ENCODE data around the gene DIABLO.

DNA sequence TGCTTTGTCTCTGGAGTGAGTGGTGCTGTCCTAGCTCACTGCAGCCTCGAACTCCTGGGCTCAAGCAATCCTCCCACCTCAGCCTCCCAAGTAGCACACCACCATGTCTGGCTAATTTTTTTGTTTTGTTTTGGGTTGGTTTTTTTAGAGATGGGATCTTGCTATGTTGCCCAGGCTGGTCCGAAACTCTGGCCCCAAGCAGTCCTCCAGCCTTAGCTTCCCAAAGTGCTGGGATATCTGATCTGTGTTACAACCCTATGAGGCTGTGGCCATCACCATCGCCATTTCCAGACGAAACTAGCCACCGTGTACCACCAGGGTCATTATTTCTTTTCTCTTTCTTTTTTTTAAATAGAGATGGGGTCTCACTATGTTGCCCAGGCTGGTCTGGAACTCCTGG is 54.5 kb downstream of the DIABLO start:
- TF ChIP-seq, protein P1, sequence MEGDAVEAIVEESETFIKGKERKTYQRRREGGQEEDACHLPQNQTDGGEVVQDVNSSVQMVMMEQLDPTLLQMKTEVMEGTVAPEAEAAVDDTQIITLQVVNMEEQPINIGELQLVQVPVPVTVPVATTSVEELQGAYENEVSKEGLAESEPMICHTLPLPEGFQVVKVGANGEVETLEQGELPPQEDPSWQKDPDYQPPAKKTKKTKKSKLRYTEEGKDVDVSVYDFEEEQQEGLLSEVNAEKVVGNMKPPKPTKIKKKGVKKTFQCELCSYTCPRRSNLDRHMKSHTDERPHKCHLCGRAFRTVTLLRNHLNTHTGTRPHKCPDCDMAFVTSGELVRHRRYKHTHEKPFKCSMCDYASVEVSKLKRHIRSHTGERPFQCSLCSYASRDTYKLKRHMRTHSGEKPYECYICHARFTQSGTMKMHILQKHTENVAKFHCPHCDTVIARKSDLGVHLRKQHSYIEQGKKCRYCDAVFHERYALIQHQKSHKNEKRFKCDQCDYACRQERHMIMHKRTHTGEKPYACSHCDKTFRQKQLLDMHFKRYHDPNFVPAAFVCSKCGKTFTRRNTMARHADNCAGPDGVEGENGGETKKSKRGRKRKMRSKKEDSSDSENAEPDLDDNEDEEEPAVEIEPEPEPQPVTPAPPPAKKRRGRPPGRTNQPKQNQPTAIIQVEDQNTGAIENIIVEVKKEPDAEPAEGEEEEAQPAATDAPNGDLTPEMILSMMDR (IDR thresholded peaks at IDR 0.05; ENCODE audit: low read depth, low read length), result no peak
- TF ChIP-seq, protein P2, sequence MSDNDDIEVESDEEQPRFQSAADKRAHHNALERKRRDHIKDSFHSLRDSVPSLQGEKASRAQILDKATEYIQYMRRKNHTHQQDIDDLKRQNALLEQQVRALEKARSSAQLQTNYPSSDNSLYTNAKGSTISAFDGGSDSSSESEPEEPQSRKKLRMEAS (IDR thresholded peaks at IDR 0.05; ENCODE audit: low read depth, low read length), result no peak

Data from NB4 (cell line).